ENCODE data around the gene ATP8A2.
"Not testable (repeated sequence)": the region's sequence is repeated elsewhere in the genome, so short reads cannot be mapped to it uniquely, and the experiment has no call there.

ATP8A2 gene

GRCh38 chr13:25570185-25570584, 198.4 kb downstream of the ATP8A2 start:
- DNase-seq = no peak

GRCh38 chr13:25571237-25571636, 199.5 kb downstream of the ATP8A2 start:
- DNase-seq = no peak

- not testable (repeated sequence) for DNase-seq
Observed at GRCh38 chr13:25572171-25572570, 200.4 kb downstream of the ATP8A2 start.

- peak; percentile 31 to 76 (median 67) for DNase-seq
Observed at GRCh38 chr13:25574437-25575411, 202.9 kb downstream of the ATP8A2 start.

- DNase-seq = no peak
Observed at GRCh38 chr13:25575562-25575961, 203.8 kb downstream of the ATP8A2 start.

GRCh38 chr13:25578526-25578925, 206.8 kb downstream of the ATP8A2 start:
- no peak for DNase-seq

GRCh38 chr13:25579221-25579620, 207.4 kb downstream of the ATP8A2 start:
- no peak for DNase-seq

- DNase-seq = no peak
Observed at GRCh38 chr13:25581351-25581750, 209.6 kb downstream of the ATP8A2 start.

- DNase-seq = no peak
Observed at GRCh38 chr13:25584087-25584486, 212.3 kb downstream of the ATP8A2 start.

GRCh38 chr13:25585000-25585399, 213.2 kb downstream of the ATP8A2 start:
- DNase-seq = no peak

- no peak for DNase-seq
Observed at GRCh38 chr13:25587326-25587980, 215.7 kb downstream of the ATP8A2 start.

GRCh38 chr13:25588336-25589060, 216.7 kb downstream of the ATP8A2 start:
- DNase-seq = no peak

GRCh38 chr13:25598421-25598820, 226.6 kb downstream of the ATP8A2 start:
- DNase-seq = no peak

- no peak for DNase-seq
Observed at GRCh38 chr13:25602176-25602575, 230.4 kb downstream of the ATP8A2 start.

- no peak for DNase-seq
Observed at GRCh38 chr13:25604106-25604505, 232.3 kb downstream of the ATP8A2 start.

- no peak for DNase-seq
Observed at GRCh38 chr13:25607096-25607495, 235.3 kb downstream of the ATP8A2 start.

GRCh38 chr13:25608181-25608580, 236.4 kb downstream of the ATP8A2 start:
- DNase-seq = no peak

- DNase-seq = no peak
Observed at GRCh38 chr13:25616674-25617073, 244.9 kb downstream of the ATP8A2 start.

GRCh38 chr13:25619897-25620296, 248.1 kb downstream of the ATP8A2 start:
- DNase-seq = no peak

GRCh38 chr13:25625414-25625813, 253.6 kb downstream of the ATP8A2 start:
- no peak for DNase-seq

- DNase-seq = no peak
Observed at GRCh38 chr13:25630329-25630900, 258.6 kb downstream of the ATP8A2 start.

GRCh38 chr13:25632166-25632888, 260.6 kb downstream of the ATP8A2 start:
- DNase-seq = no peak
